Peyer's patch (tissue), 4 donors: ENCODE results near the gene APOA5.
A peak's percentile ranks its signal among the peaks of the same experiment; 100 is the strongest.

Experiments
- CTCF ChIP-seq, 6 experiments: fragments of 450-650 bp in 4 of 6; fragments of 200-600 bp in 2 of 6; sonication (generic) in 1 of 6; IDR thresholded peaks; one replicate each; pipeline ENCODE4 v1.5.1; 2017 to 2019; ENCODE audit warnings: antibody characterized with exemption in 6 of 6, mild to moderate bottlenecking in 3 of 6, moderate library complexity in 1 of 6
- POLR2A ChIP-seq, 2 donors: fragments of 450-650 bp; IDR thresholded peaks; one replicate each; pipeline ENCODE4 v1.5.1; 2017; ENCODE audit warnings: antibody characterized with exemption in 2 of 2, mild to moderate bottlenecking in 2 of 2, moderate library complexity in 2 of 2

- TF ChIP-seq CTCF (IDR thresholded peaks at IDR 0.05) = peak in 1 of 6 experiments; percentile 1
- peak; percentile 13 to 51 for TF ChIP-seq POLR2A (IDR thresholded peaks at IDR 0.05)
Observed at GRCh38 chr11:116826751-116827431, 35.2 kb upstream of the APOA5 start.
